Measurements from ENCODE around the gene TRIM17. TPM values are rescaled to one million over a fixed set of nuclear protein-coding genes. Genes with fewer than 3 reads are reported as not detected.

TRIM17 gene
- polyA plus RNA-seq, 1 of the 3 experiments (the other 2 are of a cell fraction) = 1.6 TPM

GRCh38 chr1:228429698-228430097 is 13.0 kb upstream of the TRIM17 start:
- TF ChIP-seq MXI1 (IDR thresholded peaks at IDR 0.05; ENCODE audit: low read depth, low read length) = no peak
- no peak for TF ChIP-seq YY1 (IDR thresholded peaks at IDR 0.05; ENCODE audit: low read depth)
- TF ChIP-seq RXRA (IDR thresholded peaks at IDR 0.05; ENCODE audit: borderline replicate concordance, low read depth) = no peak
- no peak for TF ChIP-seq SMC3 (IDR thresholded peaks at IDR 0.05; ENCODE audit: low read depth, low read length)
- TF ChIP-seq MEF2A (IDR thresholded peaks at IDR 0.05; ENCODE audit: borderline replicate concordance, low read depth) = no peak
- TF ChIP-seq ZBTB33 (IDR thresholded peaks at IDR 0.05; ENCODE audit: borderline replicate concordance, low read depth) = no peak
- TF ChIP-seq FOXJ3 (CRISPR knock-in tag; IDR thresholded peaks at IDR 0.05) = no peak
- no peak for TF ChIP-seq FOXM1 (IDR thresholded peaks at IDR 0.05; ENCODE audit: low read depth)
- no peak for TF ChIP-seq USF2 (IDR thresholded peaks at IDR 0.05; ENCODE audit: borderline replicate concordance, low read depth, low read length)
- no peak for TF ChIP-seq FOSL2 (IDR thresholded peaks at IDR 0.05; ENCODE audit: borderline replicate concordance, low read depth)
- no peak for TF ChIP-seq TAF1 (IDR thresholded peaks at IDR 0.05; ENCODE audit: borderline replicate concordance, low read depth, low read length)
- Histone ChIP-seq H4K20me1 (ENCODE audit: insufficient read depth) (no peaks in the 10 kb centered on the region), H3F3A (replicated peaks; ENCODE audit: insufficient read depth) (no peaks in the 10 kb centered on the region), H3K27ac (ENCODE audit: low read depth in 2 of 2, low read length in 1 of 2) (no peak overlapping the region), H3K4me1 (ENCODE audit: control insufficient read depth in 1 of 2, insufficient read depth in 2 of 2, low read depth in 1 of 2, low read length in 1 of 2) (peaks cover 0 to 4% of the 10 kb centered on the region in 2 experiments; a peak in 1 of 4 replicates), H3K79me2 (ENCODE audit: insufficient read depth) (no peaks in the 10 kb centered on the region), H3K4me2 (no peak overlapping the region), H3K9ac (no peak overlapping the region), H3K9me2 (no peaks in the 10 kb centered on the region), H3K9me3 (no peaks in the 10 kb centered on the region), H3K36me3 (replicated peaks in 1 of 2; ENCODE audit: control insufficient read depth in 1 of 2, insufficient read depth in 2 of 2, low read length in 1 of 2) (no peaks in the 10 kb centered on the region), H3K4me3 (ENCODE audit: low read depth in 2 of 2, low read length in 1 of 2) (no peak overlapping the region), H3K27me3 (ENCODE audit: insufficient read depth) (no peaks in the 10 kb centered on the region), H2AFZ (ENCODE audit: low read depth) (no peak overlapping the region)
- POLR2A ChIA-PET = no interaction called here
- CTCF ChIA-PET = no interaction called here
- DNase-seq = no peak
- 86% methylated on average over 9 of the region's 9 CpGs for WGBS (ENCODE audit: low lambda C conversion rate)

GRCh38 chr1:228429007-228429406 is 12.3 kb upstream of the TRIM17 start:
- no peak overlapping the region for H2AFZ ChIP-seq (ENCODE audit: low read depth)
- DNase-seq = no peak
- H3K4me2 ChIP-seq = no peak overlapping the region
- no peaks in the 10 kb centered on the region for H3K9me3 ChIP-seq
- no peak overlapping the region for H3K4me3 ChIP-seq (ENCODE audit: low read depth in 2 of 2, low read length in 1 of 2)
- CTCF ChIA-PET = no interaction called here
- no peaks in the 10 kb centered on the region for H3K9me2 ChIP-seq
- no peak overlapping the region for H3K9ac ChIP-seq
- no peaks in the 10 kb centered on the region for H3F3A ChIP-seq (replicated peaks; ENCODE audit: insufficient read depth)
- no peaks in the 10 kb centered on the region for H3K36me3 ChIP-seq (replicated peaks in 1 of 2; ENCODE audit: control insufficient read depth in 1 of 2, insufficient read depth in 2 of 2, low read length in 1 of 2)
- H3K79me2 ChIP-seq (ENCODE audit: insufficient read depth) = no peaks in the 10 kb centered on the region
- H4K20me1 ChIP-seq (ENCODE audit: insufficient read depth) = no peaks in the 10 kb centered on the region
- POLR2A ChIA-PET = no interaction called here
- H3K27me3 ChIP-seq (ENCODE audit: insufficient read depth) = no peaks in the 10 kb centered on the region
- H3K27ac ChIP-seq (ENCODE audit: low read depth in 2 of 2, low read length in 1 of 2) = no peak overlapping the region
- TF ChIP-seq MEF2A (IDR thresholded peaks at IDR 0.05; ENCODE audit: borderline replicate concordance, low read depth) (no peak), NFIC (IDR thresholded peaks at IDR 0.05; ENCODE audit: borderline replicate concordance) (no peak), TCF12 (IDR thresholded peaks at IDR 0.05) (no peak), NRF1 (IDR thresholded peaks at IDR 0.05; ENCODE audit: low read depth, low read length) (no peak), RCOR1 (IDR thresholded peaks at IDR 0.05; ENCODE audit: low read length) (no peak), TAF1 (IDR thresholded peaks at IDR 0.05; ENCODE audit: borderline replicate concordance, low read depth, low read length) (no peak), EZH2phosphoT487 (IDR thresholded peaks at IDR 0.05; ENCODE audit: borderline replicate concordance, low read depth) (no peak), PBX3 (IDR thresholded peaks at IDR 0.05) (no peak), IRF3 (IDR thresholded peaks at IDR 0.05; ENCODE audit: low read depth, low read length) (no peak)
- WGBS (ENCODE audit: low lambda C conversion rate) = 61% methylated on average over 4 of the region's 8 CpGs
- peaks cover 0 to 4% of the 10 kb centered on the region in 2 experiments; a peak in 1 of 4 replicates for H3K4me1 ChIP-seq (ENCODE audit: control insufficient read depth in 1 of 2, insufficient read depth in 2 of 2, low read depth in 1 of 2, low read length in 1 of 2)
